GM12891 (cell line): ENCODE data around the gene MSL1.

Experiments used
- PAX5 ChIP-seq: IDR thresholded peaks from 2 replicates; pipeline ENCODE4 v1.6.1; 2011; ENCODE audit warnings: low read length, moderate library complexity, mild to moderate bottlenecking; ENCODE audit not compliant: insufficient read depth, severe bottlenecking
- POLR2A ChIP-seq: IDR thresholded peaks from 2 replicates; pipeline ENCODE4 v1.6.1; 2011; ENCODE audit warnings: low read depth, low read length, control low read depth
- POLR2AphosphoS5 ChIP-seq: IDR thresholded peaks from 2 replicates; pipeline ENCODE4 v1.6.1; 2011; ENCODE audit warnings: low read depth, low read length, control low read depth
- POU2F2 ChIP-seq: IDR thresholded peaks from 2 replicates; pipeline ENCODE4 v1.6.1; 2011; ENCODE audit warnings: low read depth, mild to moderate bottlenecking, control low read depth, low read length, moderate library complexity
- SPI1 ChIP-seq: IDR thresholded peaks from 2 replicates; pipeline ENCODE4 v1.6.1; 2011; ENCODE audit warnings: low read depth, low read length, control low read depth
- TAF1 ChIP-seq: IDR thresholded peaks from 2 replicates; pipeline ENCODE4 v1.6.1; 2011; ENCODE audit warnings: low read depth, low read length, control low read depth

DNA sequence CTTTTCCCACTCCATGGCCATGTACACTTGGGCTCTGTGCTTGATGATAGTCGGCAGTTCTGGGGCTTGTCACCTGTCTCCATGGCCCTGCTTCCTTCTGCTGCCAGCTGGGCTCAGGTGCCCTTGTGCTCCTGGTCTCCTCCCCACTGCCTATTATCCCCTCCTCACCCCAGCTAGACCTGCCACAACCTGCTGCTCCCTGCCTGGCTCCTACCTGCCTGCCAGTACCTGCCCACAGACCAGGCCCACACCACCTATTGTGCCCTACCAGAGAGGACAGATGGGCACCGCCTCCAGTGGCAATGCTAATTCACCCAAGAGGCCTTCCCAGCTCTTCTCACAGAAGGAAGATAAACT lies 55.0 kb downstream of the MSL1 start:
- TF ChIP-seq POLR2A, result no peak
- no peak for TF ChIP-seq POLR2AphosphoS5
- no peak for TF ChIP-seq TAF1
- TF ChIP-seq PAX5, result no peak
- no peak for TF ChIP-seq POU2F2
- TF ChIP-seq SPI1, result no peak
